SH-SY5Y (cell line): ENCODE measurements around the gene YPEL2.

Source experiments
- GATA2 ChIP-seq: IDR thresholded peaks from 2 replicates; pipeline ENCODE4 v1.6.1; 2011; ENCODE audit warnings: mild to moderate bottlenecking, low read depth, low read length
- GATA3 ChIP-seq: IDR thresholded peaks from 2 replicates; pipeline ENCODE4 v1.6.1; 2011; ENCODE audit warnings: low read depth, mild to moderate bottlenecking, low read length, moderate library complexity

GRCh38 chr17:59373882-59374495, 42.5 kb downstream of the YPEL2 start:
- TF ChIP-seq GATA3 (no peak), GATA2 (no peak)
